HG02981 (cell line): ENCODE results near the gene PIR.

Experiments used
- ATAC-seq: cut with Tn5 transposase; IDR thresholded peaks from one replicate; pipeline ENCODE4 v1.9.1; 2021; ENCODE audit warnings: mild to moderate bottlenecking, moderate library complexity; ENCODE audit not compliant: unreplicated experiment

Gene PIR

DNA sequence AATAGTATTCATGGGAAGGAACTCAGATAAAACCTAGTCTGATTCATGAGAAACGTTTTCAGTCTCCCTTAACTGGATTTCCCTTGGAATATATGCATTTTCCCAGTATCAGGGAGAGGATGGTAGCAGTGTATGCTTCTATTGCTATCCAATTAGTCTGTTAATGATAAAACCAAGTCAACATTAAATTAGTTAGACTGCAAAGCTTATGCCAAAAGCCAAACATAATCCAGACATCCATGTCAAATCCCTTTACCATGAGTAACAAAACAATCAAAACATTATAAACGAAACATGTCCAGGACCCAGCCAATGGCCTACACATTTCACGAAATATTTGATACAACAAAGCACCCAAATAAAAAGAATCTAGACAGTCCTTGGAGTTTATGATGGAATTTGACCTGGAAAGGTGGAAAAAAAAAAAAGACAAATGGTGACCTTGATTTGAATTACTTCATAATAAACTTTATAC is 74.4 kb downstream of the PIR start:
- ATAC-seq = no peak

DNA sequence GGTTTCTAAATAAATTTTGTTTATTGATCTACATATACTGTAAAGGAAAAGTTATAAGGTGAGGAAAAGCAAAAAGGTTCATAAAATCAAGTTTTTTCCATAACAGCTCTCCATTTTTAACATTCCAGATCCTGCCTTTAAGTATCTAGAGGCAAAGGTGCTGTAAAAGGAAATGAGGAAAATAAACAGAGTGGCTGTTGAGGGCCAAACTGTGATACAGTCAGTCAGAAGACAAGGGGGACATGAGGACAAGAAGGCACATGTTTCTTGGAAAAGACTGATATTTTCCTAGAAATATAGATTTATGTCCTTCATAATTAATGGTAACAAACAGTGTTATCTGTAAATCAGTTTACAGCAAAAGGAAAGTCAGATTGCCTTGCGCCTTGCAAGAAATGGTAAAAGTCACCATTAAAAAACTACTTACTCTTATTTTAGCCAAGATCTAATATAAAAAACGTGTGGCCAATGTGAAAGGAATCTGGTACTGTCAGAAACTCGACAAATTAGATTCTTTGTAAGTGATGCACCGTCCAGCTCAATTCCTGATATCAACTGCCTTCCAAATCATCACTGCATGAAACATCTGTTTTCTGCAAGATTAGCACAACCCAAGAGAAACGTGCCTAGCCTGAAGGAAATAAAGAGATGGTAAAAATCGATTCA is 75.0 kb downstream of the PIR start:
- ATAC-seq = no peak

DNA sequence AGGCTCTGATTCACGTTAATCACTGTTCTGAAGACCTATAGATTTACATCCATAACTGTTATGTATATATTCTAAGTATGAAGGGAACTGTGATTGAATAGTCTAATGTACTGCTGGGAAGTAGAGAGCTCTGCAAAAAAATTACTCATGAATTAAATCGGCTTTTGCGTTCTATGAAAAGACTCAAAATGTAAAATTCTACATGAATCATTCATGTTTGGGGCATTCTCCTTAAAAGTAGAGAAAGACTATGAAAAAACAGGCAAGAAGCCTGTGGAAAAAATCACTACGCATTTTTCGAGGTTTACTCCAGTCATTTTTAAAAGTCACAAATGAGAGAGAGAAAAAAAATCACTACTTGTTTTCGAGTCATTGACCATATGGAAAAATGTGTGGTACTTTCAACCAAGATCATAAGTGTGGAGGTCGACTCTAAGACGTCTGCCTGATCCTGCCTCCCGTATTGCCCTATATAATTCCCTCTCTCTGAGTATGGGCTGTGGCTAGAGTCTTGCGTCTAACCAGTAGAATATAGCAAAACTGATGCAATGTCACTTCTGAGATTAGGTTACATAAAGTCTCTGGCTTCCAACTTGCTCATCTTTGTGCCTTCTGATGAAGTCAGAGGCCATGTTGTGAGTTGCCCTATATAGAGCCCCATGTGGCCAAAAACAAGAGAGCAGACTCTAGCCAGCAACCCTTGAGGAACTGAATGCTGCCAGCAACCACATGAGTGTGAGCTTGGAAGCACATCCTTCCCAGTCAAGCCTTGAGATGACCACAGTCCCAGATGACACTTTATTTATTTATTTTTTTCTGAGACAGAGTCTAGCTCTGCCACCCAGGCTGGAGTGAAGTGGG is 76.8 kb downstream of the PIR start:
- no peak for ATAC-seq

DNA sequence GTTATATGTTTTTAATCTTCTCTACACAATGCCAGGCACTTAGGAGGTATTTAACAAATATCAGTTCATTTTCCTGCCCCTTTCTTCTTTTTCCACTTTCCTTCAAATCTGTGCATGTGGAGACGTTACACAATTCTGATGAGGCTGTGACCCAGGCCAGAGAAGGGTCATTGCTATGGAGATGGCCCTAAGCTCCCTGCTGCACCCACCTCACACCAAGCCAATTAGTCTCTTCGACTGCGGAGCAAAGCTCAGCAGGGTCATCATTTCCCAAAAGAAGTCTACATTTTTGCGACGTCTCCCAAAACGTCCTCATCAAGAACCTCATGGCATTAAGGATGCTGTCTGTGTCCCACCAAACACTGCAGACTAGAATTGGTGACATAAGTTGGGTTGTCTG is 80.0 kb downstream of the PIR start:
- no peak for ATAC-seq

DNA sequence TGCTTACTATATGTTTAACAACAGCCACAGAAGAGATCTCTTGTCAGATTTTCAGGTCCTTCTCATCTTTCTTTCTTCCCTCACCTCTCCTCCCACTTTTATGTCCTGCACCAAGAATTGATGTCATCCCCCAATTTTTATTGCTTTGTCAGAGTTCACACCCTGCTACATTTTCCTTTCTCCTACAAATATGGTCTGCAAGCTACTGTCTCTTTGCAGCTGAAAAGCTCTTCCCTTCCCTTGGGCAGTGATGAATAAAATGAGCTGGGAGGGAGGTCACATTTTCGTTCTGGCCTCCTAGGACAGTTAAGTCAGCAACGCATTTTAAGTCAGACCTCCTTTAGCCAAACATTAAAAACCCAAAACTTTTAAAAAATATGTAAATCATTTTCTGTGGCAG is 82.2 kb downstream of the PIR start:
- ATAC-seq = no peak

DNA sequence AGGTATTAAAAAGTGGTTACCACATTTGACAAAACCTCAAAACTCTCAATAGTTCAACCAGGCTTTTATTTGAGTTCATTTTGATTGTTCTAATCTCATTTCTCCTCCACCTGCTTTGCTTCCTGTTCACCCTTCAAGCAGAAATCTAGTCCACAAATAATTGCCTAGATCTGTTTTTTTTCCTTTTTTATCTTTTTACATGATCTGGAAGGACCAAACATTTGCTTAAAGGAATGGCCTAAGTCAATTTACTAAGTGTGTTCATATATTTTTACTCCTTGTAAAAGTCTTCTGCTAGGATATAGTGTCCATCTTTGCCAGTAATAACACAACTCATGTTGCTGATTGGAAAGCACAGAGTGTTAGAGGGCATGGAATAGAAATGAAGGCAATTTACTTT is 82.7 kb downstream of the PIR start:
- no peak for ATAC-seq

DNA sequence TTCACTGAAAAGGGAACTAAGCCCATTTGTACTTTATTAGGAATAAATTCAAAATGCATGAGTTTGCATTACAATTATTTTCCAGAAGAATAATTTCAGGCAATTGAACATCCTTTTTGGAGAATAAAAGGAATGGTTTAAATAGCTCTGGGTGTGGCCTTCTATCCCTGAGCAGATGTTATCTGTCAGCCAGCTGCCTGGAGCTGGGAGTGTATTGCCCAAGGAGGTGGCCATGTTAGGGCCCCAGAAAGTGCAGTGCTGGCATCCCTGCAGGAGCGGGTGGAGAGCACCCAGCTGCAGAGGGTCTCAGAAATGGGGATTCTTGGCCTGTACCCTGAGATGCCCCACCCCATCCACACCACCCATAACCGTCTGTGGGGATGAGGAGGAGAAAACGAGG is 87.3 kb downstream of the PIR start:
- ATAC-seq = no peak

DNA sequence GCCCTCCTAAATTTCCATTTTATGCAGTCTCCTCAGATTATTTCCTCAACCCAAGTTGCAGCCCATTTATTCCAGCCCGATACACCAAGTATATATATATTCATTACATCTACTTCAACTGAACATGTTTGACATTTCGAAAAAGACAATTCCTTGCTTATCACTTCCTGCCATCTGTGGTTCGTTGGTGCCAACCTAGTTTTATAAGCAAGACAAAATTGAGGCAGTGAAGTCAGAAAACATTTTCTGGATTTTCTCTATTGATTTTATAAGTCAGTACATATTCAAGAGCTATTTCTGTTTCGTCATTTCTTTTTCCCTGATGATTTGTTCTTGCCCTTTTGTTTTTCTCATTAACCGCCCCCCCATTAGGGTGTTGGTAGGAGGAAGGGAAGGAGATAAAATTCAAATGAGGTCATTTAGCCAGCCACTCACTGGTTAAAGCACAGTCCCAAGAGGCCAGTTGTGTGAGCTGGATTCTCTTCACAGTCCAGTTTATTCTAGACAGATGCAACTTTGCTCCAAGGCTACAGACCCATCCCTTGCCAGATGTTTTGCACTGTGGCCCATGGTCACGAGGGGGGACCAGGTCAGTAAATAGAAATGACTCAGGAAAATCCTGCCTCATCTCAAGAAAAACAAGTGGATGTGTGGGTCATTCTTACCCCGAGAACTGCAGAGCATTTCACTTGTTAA is 88.6 kb downstream of the PIR start:
- no peak for ATAC-seq

DNA sequence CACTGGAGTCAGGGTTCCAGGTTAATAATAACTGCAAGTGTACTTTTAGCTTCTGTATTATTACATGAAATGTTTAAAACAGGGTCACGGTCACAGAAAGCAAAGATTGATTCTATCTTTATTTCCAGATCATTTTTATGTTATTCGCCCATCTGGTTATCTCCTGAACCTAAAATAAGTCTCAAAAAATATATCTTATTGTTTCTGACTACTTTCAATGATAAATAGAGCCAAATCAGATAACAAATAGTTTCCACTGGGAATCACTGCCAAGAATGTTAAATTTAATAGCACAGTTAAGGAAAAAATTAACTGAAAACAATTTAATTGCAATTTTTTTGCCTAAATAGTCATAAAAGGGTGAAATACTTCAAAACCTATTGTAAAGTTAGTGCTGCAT is 91.8 kb downstream of the PIR start:
- no peak for ATAC-seq

DNA sequence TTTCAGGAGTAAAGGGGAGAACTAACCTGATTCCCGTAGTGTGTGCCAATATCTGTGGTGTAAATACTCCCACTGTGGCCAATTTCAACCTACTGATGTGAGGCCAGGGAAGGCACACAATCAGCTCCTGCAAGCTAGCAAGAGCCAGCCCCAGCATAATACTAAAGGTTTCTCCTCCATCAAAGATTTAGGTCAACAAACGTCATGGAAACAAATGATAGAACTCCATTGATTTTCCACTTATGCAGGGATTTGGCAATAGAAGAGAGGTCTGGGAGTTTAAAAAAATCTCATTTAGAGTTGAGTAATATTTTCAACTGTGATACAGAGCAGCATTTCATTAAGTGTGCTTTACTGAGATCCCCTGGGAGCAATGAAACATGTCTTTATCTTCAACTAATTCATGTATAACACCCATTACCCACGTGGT is 93.2 kb downstream of the PIR start:
- ATAC-seq = no peak

DNA sequence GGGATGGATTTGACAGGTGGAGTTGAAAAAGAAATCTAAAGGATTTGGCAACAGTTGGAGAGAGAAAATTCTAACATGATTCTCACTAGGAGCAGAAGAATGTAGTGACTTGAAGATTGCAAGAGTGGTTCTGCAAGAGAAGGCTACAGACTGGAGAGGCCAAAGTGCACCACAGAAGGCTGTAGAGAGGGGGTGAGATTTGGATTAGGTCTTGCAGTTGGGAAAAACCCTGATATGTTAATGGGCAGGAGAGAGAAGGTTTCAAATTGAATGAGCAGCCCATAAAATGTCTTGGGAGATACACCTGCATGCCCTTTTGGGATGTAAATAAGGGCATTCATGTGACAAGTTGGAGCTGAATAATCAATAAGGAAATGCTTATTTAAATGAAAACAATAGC is 94.3 kb downstream of the PIR start:
- no peak for ATAC-seq

DNA sequence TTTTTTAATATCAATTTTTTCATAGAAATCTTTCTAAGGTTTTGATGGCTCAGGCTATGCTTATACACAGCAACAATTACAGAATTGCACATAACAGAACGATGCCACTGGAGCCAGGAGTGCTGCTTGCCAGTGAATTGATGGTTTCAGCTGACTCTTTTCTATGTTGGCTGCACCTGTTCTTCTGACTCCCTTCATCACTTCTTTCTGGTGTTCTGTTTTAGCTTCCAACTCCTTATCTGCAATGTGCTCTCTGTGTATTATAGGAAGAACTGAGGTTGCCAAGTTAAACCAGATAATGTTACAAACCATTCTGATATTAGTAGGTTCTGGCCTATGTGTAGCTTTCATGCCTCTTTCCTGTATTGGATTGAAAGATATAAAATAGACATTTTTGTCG is 97.3 kb downstream of the PIR start:
- ATAC-seq = no peak

DNA sequence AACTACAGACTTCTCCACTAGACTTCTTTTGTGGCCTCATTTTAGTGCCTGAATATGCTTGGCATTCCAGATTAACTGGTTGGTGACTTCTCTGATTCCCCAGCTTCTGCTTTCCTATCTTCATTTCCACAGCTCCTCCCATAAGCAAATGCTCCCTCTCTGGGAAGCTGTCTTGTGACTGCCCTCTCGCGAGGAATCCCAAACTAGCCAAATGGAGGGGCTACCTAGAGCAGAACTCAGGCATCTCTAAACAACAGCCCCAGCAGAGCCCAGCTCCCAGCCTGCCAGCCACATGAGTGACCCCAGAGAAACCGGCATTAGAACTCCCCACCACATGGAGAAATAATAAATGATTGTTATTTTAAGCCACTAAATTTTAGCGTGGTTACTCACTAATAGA is 101.3 kb downstream of the PIR start:
- ATAC-seq = no peak

DNA sequence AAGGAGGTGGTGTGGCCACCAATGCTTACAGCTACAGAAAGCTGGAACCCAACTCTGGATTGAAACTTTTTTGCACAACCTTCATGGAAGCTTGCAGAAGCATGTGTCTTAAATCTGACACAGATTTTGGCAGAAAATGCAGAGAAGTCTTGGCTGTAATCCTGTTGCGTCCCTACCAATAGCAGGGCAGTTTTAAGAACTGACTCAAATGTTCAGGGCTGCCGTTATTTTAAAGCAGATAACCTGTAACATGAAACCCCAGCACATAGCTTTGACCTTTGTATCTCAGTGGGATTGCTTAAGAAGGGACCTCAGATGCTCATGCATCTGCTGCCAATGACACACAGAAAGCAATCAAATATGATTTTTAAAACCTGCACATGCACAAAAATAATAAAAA is 108.8 kb downstream of the PIR start, which contains the start of gene VEGFD:
Gene VEGFD (minus strand): TSS at position 110 of the 400 bp plus-strand sequence. CDS start 467 bp downstream, outside the sequence.
- no peak for ATAC-seq

DNA sequence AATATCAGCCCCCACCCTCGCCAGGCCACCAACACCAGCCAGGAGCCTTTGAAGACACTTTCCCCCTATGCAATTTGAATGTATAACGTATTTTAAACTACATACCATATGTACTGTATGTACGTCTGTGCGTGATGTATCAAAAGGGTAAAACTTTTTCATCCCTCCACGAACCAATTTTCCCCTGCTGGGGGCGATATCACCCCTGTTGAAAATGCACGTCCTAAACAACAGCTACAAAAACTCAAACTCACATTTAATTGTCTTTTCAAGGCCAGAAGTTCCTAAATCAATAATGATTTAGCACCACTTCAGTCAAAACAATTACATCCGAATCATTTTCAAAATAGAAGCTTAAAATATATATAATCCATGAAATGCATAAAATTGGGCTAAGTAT is 110.3 kb downstream of the PIR start:
- no peak for ATAC-seq

DNA sequence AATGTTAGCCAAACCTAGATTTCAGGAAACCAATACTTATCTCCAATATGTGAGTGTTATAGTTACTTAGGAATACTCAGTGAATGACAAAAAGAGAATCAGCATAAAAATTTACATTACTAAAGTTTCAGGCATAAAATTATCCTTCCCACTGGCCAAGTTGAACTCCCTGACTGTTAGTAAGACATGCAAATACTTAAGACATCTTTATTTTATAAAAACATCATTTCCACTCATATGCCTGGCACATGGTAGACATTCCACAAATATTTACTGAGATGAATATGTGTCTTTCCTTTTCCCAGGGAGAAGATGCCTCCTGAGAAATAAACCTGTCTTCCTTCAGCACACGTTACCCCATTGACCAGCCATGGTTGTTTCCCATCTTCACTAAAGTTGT is 116.2 kb downstream of the PIR start:
- no peak for ATAC-seq

DNA sequence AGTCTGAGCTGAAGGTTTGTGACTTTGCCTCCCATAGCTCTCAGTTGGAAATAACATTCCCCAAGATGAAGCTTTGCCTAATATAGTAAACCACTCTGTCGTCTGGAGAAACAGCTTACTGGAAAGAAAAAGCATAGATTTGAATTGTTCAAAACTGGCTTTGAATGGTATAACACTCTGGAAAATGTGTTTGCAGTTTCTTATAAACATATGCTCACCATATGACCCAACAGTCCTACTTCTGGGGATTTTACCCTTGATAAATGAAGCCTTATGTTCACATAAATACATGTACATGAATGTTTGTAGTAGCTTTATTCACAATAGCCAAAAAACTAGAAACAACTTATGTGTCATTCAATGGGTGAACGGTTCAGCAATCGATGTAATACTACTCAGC is 119.2 kb downstream of the PIR start:
- no peak for ATAC-seq

DNA sequence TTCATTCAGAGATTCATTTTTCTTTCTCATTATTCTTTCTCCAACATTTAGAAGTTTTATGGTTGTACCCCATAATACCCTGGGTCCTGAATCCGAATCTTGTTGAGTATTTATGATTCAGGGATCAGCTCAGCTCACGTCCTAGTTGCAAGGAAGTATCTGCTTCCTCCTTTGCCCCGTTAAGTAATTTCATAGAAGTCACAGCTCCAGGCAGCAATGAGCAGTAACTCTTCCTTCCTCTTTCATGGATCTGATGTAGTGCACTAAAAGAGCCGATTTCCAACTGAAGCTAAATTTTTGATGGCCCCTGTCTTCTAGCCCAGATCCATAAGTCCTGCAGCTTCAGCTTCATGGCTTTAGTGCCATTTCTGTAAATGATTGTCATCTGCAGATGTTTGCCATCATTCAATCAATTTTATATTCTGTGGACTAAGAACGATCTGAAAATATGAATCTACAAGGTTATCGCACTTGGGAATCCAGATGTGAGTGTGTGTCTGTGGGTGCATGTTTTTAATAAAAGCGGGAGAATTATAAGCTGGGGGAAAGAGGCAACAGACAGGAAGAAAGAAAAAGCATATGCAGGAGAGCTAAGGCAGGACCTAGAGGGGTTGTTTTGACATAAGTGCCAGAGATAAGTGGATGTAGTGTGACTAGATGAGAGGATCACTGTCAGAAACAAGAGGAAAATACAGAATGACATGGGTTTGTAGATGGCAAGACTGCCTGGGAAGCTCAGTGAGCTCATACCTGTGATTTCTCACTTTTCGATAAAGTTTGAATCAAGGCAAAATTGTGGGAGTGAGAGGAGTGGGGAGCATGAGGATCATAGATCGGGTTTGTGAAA is 126.4 kb downstream of the PIR start:
- no peak for ATAC-seq

DNA sequence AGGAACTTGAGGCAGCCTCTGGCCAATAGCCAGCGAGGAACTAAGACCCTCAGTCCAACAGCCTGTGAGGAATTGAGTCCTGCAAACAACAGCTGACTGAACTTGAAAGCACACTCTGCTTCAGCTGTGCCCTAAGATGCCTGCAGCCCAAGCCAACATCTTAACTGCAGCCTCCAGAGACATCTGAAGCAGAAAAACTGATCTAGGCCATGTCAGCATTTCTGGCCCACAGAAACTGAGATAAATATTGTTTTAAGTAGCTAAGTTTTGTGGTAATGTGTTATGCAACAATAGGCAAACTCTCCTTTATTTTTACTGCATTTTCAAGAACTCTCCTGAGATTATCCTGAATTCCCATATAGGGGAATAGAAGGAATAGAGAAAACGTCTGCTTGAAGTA is 133.4 kb downstream of the PIR start:
- ATAC-seq = no peak

DNA sequence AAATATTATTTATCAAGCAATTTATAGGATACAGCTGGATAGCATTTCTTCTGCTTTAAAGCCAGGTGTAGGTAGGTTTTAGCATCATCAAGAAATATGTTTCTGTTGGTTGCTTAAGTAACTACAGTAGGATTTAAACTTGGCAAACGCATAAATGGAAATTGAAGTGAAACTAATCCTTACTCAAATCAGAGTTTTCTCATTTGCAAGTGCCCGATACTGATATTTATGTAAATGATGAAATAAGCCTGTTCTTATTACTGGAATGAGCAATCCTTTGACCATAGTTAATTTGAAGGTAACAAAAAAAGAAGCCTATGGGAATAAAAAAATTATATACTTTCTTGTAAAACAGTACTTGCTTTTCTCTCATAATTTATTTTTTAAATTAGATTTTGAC is 134.6 kb downstream of the PIR start:
- ATAC-seq = no peak

DNA sequence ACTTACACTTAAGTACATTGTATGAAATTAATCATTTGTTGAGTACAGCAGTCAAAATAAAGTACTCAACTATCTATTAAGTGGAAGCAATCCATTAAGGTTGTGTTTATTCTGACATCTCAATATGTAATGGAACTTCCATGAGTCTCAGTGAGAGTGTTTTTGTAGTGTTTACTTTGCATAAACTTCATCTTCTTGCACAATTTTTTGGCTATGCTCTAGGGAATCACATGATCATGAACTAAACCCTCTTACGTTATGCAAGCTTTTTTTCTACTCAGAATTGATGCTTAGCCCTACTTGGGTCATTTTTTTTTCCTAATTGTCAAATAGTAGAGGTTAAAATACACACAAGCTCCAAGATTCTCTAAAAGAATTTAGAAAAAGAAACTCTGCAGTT is 136.7 kb downstream of the PIR start:
- no peak for ATAC-seq
